MG63 (cell line): ENCODE data around the gene ATP7B. TPM values are rescaled to one million over a fixed set of nuclear protein-coding genes. Genes with fewer than 3 reads are reported as not detected.

Experiments used
- DNase-seq: peaks from one replicate; pipeline ENCODE4 v3.0.0-alpha.2; 2020
- H3K27me3 ChIP-seq: fragments of 250-450 bp; sonication (Bioruptor Pico); 2 replicates; pipeline ENCODE4 v1.5.1; 2020; ENCODE audit warnings: mild to moderate bottlenecking, moderate library complexity
- H3K36me3 ChIP-seq: fragments of 250-450 bp; sonication (Bioruptor Pico); 2 replicates; pipeline ENCODE4 v1.5.1; 2020; ENCODE audit warnings: mild to moderate bottlenecking, moderate library complexity
- H3K4me3 ChIP-seq: fragments of 250-450 bp; sonication (Bioruptor Pico); 2 replicates; pipeline ENCODE4 v1.5.1; 2020; ENCODE audit warnings: mild to moderate bottlenecking, moderate library complexity
- H3K9me3 ChIP-seq: fragments of 250-450 bp; sonication (Bioruptor Pico); 2 replicates; pipeline ENCODE4 v1.5.1; 2020; ENCODE audit warnings: mild to moderate bottlenecking, moderate library complexity
- total RNA-seq: library from RNA; depleted of rRNA; stranded (reverse); fragments of >200 nt; shearing (Covaris generic); gene quantifications from 2 replicates; pipeline ENCODE4 v1.2.3, GENCODE V29; 2014; ENCODE audit warnings: low replicate concordance; rRNA removed

The ATP7B gene
- total RNA-seq, 1 experiment from 2014 or later = 6.9 TPM

- no peaks in the 10 kb centered on the region for H3K9me3 ChIP-seq
- no peak overlapping the region for H3K4me3 ChIP-seq
- DNase-seq = no peak
- no peaks in the 10 kb centered on the region; the same call in 1 of the 2 replicates for H3K27me3 ChIP-seq
- H3K36me3 ChIP-seq = no peaks in the 10 kb centered on the region
Observed at GRCh38 chr13:51906581-51906980, 104.7 kb downstream of the ATP7B start.

DNA sequence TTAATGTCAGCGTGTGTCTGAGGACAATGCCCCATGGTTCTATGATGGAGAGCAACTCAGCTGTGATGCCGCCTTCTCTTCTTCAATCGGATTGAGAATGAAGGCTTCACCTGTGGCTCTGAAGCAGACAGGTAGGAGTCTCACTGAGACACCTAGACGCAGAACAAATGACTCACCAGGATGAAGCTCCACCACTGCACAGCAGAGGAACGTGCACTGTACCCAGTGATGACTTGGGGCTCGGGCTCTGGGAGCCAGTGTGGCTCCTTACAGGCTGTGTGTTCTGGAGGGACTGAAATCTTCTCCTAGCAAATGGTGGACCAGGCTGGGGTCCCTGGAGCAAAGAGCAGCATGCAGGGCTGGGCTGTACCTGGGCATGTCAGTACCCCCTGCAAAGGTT, 105.5 kb downstream of the ATP7B start:
- Histone ChIP-seq H3K9me3 (no peaks in the 10 kb centered on the region), H3K27me3 (no peaks in the 10 kb centered on the region; the same call in 1 of the 2 replicates), H3K36me3 (no peaks in the 10 kb centered on the region), H3K4me3 (no peak overlapping the region)
- DNase-seq = no peak

GRCh38 chr13:51902776-51903175, 108.5 kb downstream of the ATP7B start:
- peaks cover 6% of the 10 kb centered on the region; the same call in 1 of the 2 replicates for H3K27me3 ChIP-seq

DNA sequence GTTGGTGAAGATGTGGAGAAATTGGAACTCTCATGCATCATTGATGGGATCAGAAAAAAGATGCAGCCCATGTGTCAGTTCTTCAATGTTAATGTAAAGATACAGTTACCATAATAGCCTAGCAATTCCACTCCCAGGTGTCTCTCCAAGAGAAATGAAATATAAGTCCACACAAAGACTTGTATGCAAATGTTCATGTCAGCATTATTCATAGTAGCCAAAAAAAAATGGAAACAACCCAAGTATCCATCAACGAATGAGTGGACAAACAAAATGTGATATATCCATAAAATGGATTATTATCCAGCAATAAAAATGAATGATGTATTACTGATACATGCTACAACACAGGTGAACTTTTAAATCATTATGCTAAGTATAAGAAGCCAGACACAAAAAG, 110.8 kb downstream of the ATP7B start:
- peaks cover 6% of the 10 kb centered on the region; the same call in 1 of the 2 replicates for H3K27me3 ChIP-seq
- H3K36me3 ChIP-seq = no peaks in the 10 kb centered on the region
- DNase-seq = no peak
- no peak overlapping the region for H3K4me3 ChIP-seq
- no peaks in the 10 kb centered on the region for H3K9me3 ChIP-seq

More at GRCh38 chr13:51902776-51903175, 108.5 kb downstream of the ATP7B start:
- H3K36me3 ChIP-seq = no peaks in the 10 kb centered on the region
- H3K4me3 ChIP-seq = no peak overlapping the region
- H3K9me3 ChIP-seq = no peaks in the 10 kb centered on the region
- DNase-seq = no peak

DNA sequence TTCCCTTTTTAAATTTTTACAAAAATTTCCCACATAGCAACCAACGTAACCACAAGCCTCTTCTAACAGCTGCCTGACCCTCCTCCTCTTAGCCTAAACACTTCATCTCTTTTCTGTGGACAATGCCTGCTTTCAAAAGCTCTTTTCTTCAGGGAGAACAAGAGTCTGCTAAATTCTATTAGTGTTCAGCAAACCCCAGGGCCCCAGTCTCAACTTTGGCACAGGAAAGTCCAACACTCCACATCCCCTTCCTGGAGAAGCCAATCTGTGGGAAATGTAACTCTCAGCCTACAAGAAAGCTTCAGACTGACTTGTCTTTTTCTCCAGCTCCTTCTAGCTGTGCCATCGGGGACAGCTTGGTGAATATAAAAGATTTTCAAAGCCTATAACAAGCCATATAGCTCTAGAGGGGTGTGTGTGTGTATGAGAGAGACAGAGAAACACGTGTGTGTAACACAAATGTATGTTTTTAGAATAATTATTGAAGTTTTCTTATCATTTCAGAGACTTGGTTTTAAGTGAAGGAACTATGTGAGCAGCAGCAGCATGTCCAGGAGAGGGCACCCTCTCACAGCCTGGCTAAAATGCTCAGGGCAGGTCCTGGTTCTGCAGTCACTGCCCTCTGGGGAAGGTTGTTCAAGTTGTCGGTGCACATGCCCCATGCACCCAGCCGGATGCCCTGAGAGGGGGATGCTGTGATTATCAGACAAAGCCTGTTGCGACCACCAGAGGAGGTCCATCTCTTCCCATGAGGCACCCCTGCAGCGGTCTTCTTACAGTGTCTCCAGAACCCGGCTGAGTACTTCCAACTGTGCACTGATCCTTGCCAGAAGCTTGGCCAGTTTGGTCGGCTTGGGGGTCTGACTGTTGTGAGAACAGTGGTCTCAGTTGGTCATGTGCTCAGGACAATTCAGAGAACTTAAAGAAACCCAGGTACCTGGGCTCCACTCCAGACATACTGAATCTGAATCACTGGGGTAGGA, 115.1 kb downstream of the ATP7B start:
- H3K4me3 ChIP-seq = no peak overlapping the region
- peak; percentile 42 for DNase-seq
- peaks cover 6% of the 10 kb centered on the region; the same call in 1 of the 2 replicates for H3K27me3 ChIP-seq
- H3K9me3 ChIP-seq = no peaks in the 10 kb centered on the region
- no peaks in the 10 kb centered on the region for H3K36me3 ChIP-seq

DNA sequence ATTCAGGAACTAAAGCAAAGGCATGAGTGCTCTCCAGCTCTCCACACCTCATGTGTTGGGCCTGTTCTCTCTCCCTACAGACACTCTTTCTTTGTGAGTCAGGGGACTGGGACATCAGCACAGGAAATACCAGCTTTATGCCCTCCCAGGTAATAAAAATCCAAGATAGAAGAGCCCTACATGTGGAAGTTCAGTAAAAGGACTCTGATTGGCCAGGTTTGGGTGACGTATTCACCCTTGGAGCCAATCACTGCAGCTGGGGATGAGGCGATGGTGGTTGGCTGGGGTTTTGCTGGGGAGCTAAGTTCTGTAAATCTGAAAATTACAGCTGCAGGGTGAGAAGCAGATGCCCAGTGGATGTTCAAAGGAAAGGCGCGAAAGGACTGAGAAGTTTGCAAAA, 117.0 kb downstream of the ATP7B start:
- no peak for DNase-seq
- Histone ChIP-seq H3K9me3 (no peaks in the 10 kb centered on the region), H3K4me3 (no peak overlapping the region), H3K27me3 (no peaks in the 10 kb centered on the region), H3K36me3 (no peaks in the 10 kb centered on the region)

DNA sequence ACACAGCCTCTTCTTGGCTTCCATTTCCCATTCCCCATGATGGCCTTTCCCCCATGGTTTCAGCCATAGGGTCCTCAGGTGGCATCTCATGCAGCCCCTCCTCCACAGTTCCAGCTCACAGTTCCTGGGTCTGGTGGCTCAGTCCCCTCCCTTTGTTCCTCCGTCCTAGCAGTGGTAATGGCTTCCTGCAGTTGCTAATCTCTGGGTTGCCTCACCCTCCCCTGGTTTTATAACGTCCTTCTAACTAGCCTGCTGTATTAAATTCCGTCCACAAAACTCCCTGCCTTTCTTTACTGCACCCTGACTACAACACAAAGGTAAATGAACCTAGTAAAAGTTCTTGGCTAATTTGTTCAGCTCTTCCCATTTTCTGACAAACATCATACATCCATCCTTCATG, 118.6 kb downstream of the ATP7B start:
- H3K9me3 ChIP-seq = no peaks in the 10 kb centered on the region
- no peak for DNase-seq
- no peaks in the 10 kb centered on the region for H3K36me3 ChIP-seq
- no peaks in the 10 kb centered on the region for H3K27me3 ChIP-seq
- no peak overlapping the region for H3K4me3 ChIP-seq

DNA sequence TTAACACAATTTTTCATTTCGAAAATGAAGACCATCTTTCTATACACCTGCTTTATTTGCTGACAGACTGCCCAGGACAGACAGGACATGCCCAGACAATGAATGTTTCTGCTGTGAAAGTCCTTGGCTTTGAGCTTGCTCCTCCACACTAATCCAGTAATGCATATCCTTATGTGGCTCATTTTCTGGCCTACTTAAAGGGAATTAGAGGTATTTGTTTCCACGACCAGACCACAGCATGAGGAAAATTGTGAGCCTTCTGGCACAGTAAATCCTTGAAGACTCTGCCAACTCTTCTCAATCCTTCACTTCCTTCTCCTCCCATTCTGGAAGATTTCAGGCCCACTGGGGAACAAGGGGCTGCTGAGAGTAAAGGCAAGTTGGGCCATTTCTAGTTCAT, 123.8 kb downstream of the ATP7B start:
- Histone ChIP-seq H3K9me3 (no peaks in the 10 kb centered on the region), H3K27me3 (no peaks in the 10 kb centered on the region), H3K4me3 (no peak overlapping the region), H3K36me3 (no peaks in the 10 kb centered on the region)
- DNase-seq = no peak

- no peak overlapping the region for H3K4me3 ChIP-seq
- H3K27me3 ChIP-seq = no peaks in the 10 kb centered on the region
- no peak for DNase-seq
- H3K36me3 ChIP-seq = no peaks in the 10 kb centered on the region
- no peaks in the 10 kb centered on the region for H3K9me3 ChIP-seq
Observed at GRCh38 chr13:51885651-51886050, 125.6 kb downstream of the ATP7B start.

DNA sequence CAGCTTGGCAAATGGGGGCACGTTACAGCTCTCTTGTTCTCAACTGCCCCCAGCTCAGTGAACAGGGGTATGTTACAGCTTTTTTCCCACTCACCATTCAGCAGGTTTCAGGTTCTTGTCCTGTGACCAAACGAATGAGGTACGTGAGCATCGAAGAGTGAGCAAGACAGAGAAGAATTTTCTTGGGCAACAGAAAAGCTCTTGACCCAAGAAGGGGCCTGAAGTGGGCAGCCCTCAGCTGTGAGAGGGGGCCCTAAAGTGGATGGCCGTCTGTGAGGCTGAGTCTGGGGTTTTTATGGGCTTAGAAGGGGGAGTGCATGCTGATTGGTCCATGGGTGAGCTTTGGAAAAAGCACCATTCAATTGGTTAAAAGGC, 128.0 kb downstream of the ATP7B start:
- Histone ChIP-seq H3K36me3 (no peaks in the 10 kb centered on the region), H3K27me3 (no peaks in the 10 kb centered on the region), H3K4me3 (no peak overlapping the region), H3K9me3 (no peaks in the 10 kb centered on the region)
- no peak for DNase-seq

Other genes with a start within 250 kb of the ATP7B start
- 5.1 TPM in 1 of 2 replicates, not detected in the other for gene DHRS12, start 207.3 kb downstream of the ATP7B start, total RNA-seq
- gene TMEM272, start 166.3 kb downstream of the ATP7B start, total RNA-seq = not detected in 2 replicates
- gene CCDC70, start 149.5 kb downstream of the ATP7B start, total RNA-seq = not detected in 2 replicates
- gene ALG11, start 948 bp upstream of the ATP7B start, total RNA-seq = 9.6 and 16.1 TPM in 2 replicates
- 7.7 and 11.2 TPM in 2 replicates for gene UTP14C, start 13.2 kb upstream of the ATP7B start, total RNA-seq
- gene NEK5, start 117.6 kb upstream of the ATP7B start, total RNA-seq = 0.20 TPM in 1 of 2 replicates, not detected in the other
- 6.7 and 6.9 TPM in 2 replicates for gene NEK3, start 148.1 kb upstream of the ATP7B start, total RNA-seq